Smooth muscle cell (in vitro differentiated cells): ENCODE data around the gene CCDC195. TPM values are rescaled to one million over a fixed set of nuclear protein-coding genes. Genes with fewer than 3 reads are reported as not detected.

Source experiments
- DNase-seq: peaks from one replicate; lab custom pipeline; 2025; ENCODE audit not compliant: unreplicated experiment; lab: John Stamatoyannopoulos, UW
- H2AFZ ChIP-seq: fragments of 200-600 bp; sonication (generic); 2 replicates; pipeline ENCODE4 v1.6.0; 2016; ENCODE audit warnings: antibody characterized with exemption, low read depth, mild to moderate bottlenecking
- H3F3A ChIP-seq: fragments of 200-600 bp; sonication (generic); 2 replicates; pipeline ENCODE4 v1.6.0; 2017; ENCODE audit warnings: antibody characterized with exemption, low read depth
- H3K27ac ChIP-seq: fragments of 200-600 bp; sonication (generic); 2 replicates; pipeline ENCODE4 v1.5.1; 2016; ENCODE audit warnings: low read depth, mild to moderate bottlenecking
- H3K27me3 ChIP-seq: fragments of 200-600 bp; sonication (generic); 2 replicates; pipeline ENCODE4 v1.6.1; 2016; ENCODE audit warnings: low read depth, mild to moderate bottlenecking
- H3K36me3 ChIP-seq: fragments of 200-600 bp; sonication (generic); 2 replicates; pipeline ENCODE4 v1.5.1; 2016; ENCODE audit warnings: low read depth
- H3K4me1 ChIP-seq: fragments of 200-600 bp; sonication (generic); 2 replicates; pipeline ENCODE4 v1.5.1; 2016; ENCODE audit warnings: low read depth
- H3K4me2 ChIP-seq: fragments of 200-600 bp; sonication (generic); 2 replicates; pipeline ENCODE4 v1.6.0; 2016; ENCODE audit warnings: mild to moderate bottlenecking
- H3K4me3 ChIP-seq: fragments of 200-600 bp; sonication (generic); 2 replicates; pipeline ENCODE4 v1.5.1; 2016; ENCODE audit warnings: mild to moderate bottlenecking
- H3K79me2 ChIP-seq: fragments of 200-600 bp; sonication (generic); 2 replicates; pipeline ENCODE4 v1.6.0; 2016; ENCODE audit warnings: low read depth, mild to moderate bottlenecking
- H3K9ac ChIP-seq: fragments of 200-600 bp; sonication (generic); 2 replicates; pipeline ENCODE4 v1.6.0; 2016; ENCODE audit warnings: low read depth
- H3K9me3 ChIP-seq: fragments of 200-600 bp; sonication (generic); replicated peaks from 2 replicates; pipeline ENCODE4 v1.5.1; 2016; ENCODE audit warnings: low read depth
- H4K20me1 ChIP-seq: fragments of 200-600 bp; sonication (generic); 2 replicates; pipeline ENCODE4 v1.6.0; 2016; ENCODE audit warnings: low read depth
- CTCF ChIP-seq: fragments of 200-600 bp; sonication (generic); IDR thresholded peaks from 2 replicates; pipeline ENCODE4 v1.5.1; 2017; ENCODE audit warnings: borderline replicate concordance, mild to moderate bottlenecking, antibody characterized with exemption; ENCODE audit not compliant: insufficient read depth, poor library complexity, severe bottlenecking
- WGBS: methylation state at CpG from one replicate; pipeline ENCODE4 v1.1.7; 2016; ENCODE audit warnings: low lambda C conversion rate; 5-methylcytosine and 5-hydroxymethylcytosine counted together
- polyA plus RNA-seq: library from polyadenylated mRNA; unstranded; fragments of >200 nt; fragmentation: Nextera tagmentation; extraction: Ambion mirVana; gene quantifications from 2 replicates; pipeline ENCODE4 v1.2.1, GENCODE V29; 2016
- total RNA-seq: library from RNA; depleted of rRNA; stranded (reverse); fragments of >200 nt; gene quantifications from 2 replicates; pipeline ENCODE4 v1.2.3, GENCODE V29; 2014

Gene CCDC195
- total and polyA plus RNA-seq, 2 experiments from 2014 or later, result not detected

DNA sequence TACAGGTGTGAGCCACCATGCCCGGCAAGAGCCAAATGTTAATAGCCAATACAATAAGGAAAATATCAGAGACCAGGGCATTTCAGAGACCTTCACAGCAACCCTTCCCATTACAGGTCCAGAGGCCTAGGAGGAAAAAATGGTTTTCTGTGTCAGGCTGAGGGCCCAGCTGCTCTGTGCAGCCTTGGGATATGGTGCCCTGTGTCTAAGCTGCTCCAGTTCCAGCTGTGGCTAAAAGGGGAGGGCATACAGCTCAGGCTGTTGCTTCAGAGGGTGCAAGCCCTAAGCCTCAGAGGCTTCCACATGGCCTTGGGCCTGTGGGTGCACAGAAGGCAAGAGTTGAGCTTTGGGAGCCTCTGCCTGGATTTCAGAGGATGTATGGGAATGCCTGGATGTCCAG lies 20.1 kb upstream of the CCDC195 start:
- no peaks in the 10 kb centered on the region for H3K9me3 ChIP-seq
- no peaks in the 10 kb centered on the region for H3F3A ChIP-seq
- 96% methylated on average over 1 of the region's 1 CpG for WGBS
- no peak overlapping the region for H2AFZ ChIP-seq
- TF ChIP-seq CTCF, result no peak
- H3K4me1 ChIP-seq, result no peaks in the 10 kb centered on the region
- H3K27ac ChIP-seq, result no peak overlapping the region
- DNase-seq, result no peak
- no peak overlapping the region for H3K4me3 ChIP-seq
- H3K79me2 ChIP-seq, result no peaks in the 10 kb centered on the region
- no peak overlapping the region for H3K4me2 ChIP-seq
- H3K36me3 ChIP-seq, result no peaks in the 10 kb centered on the region
- no peaks in the 10 kb centered on the region for H4K20me1 ChIP-seq
- H3K9ac ChIP-seq, result no peak overlapping the region
- no peaks in the 10 kb centered on the region for H3K27me3 ChIP-seq

- no peaks in the 10 kb centered on the region for H3K4me1 ChIP-seq
- no peaks in the 10 kb centered on the region for H3K79me2 ChIP-seq
- H3K9ac ChIP-seq, result no peak overlapping the region
- H3K27me3 ChIP-seq, result no peaks in the 10 kb centered on the region
- no peak overlapping the region for H3K27ac ChIP-seq
- no peaks in the 10 kb centered on the region for H3K9me3 ChIP-seq
- no peak overlapping the region for H3K4me3 ChIP-seq
- WGBS, result 73% methylated on average over 1 of the region's 1 CpG
- no peak overlapping the region for H3K4me2 ChIP-seq
- H2AFZ ChIP-seq, result no peak overlapping the region
- no peak for TF ChIP-seq CTCF
- no peaks in the 10 kb centered on the region for H3K36me3 ChIP-seq
- H3F3A ChIP-seq, result no peaks in the 10 kb centered on the region
- H4K20me1 ChIP-seq, result no peaks in the 10 kb centered on the region
- DNase-seq, result no peak
Measured at GRCh38 chr2:224734949-224735348, 18.8 kb upstream of the CCDC195 start.

DNA sequence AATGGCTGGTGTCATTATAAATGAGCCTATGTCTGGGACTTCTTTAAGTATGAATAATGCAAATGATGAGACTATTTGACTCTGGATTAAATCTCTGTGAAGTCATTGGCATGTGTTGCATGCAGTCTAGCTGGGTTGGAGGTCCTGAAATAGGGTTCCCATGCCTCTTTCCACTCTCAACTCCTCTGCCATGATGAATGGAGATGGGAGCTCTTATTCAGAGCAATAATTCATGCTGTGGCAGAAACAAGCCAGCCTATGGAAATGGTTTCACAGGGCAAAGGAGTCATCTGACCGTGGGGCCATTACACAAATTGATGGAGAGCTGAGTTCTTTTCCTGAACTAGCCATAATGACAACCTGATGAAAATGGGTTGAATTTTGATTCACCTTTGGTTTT lies 15.5 kb upstream of the CCDC195 start:
- H3F3A ChIP-seq, result no peaks in the 10 kb centered on the region
- 82% methylated on average over 1 of the region's 1 CpG for WGBS

More for the DNA sequence above, 15.5 kb upstream of the CCDC195 start:
- H3K36me3 ChIP-seq, result no peaks in the 10 kb centered on the region
- H3K27me3 ChIP-seq, result no peaks in the 10 kb centered on the region
- no peaks in the 10 kb centered on the region for H3K4me1 ChIP-seq
- H3K27ac ChIP-seq, result no peak overlapping the region
- H2AFZ ChIP-seq, result no peak overlapping the region
- no peak overlapping the region for H3K9ac ChIP-seq
- H3K4me2 ChIP-seq, result no peak overlapping the region
- no peak for TF ChIP-seq CTCF
- no peaks in the 10 kb centered on the region for H4K20me1 ChIP-seq
- no peaks in the 10 kb centered on the region for H3K9me3 ChIP-seq
- DNase-seq, result no peak
- H3K79me2 ChIP-seq, result no peaks in the 10 kb centered on the region
- no peak overlapping the region for H3K4me3 ChIP-seq
